GM06990 (cell line): ENCODE data around the gene CTNNA2.

Experiments used
- DNase-seq: peaks from one replicate; pipeline ENCODE4 v3.0.0-alpha.2; 2011; ENCODE audit not compliant: insufficient read length; ENCODE audit errors: extremely low read depth
- H3K27me3 ChIP-seq: replicated peaks from 2 replicates; pipeline ENCODE4 v1.6.0; 2011; ENCODE audit warnings: low read length; ENCODE audit not compliant: control insufficient read depth, insufficient read depth
- H3K36me3 ChIP-seq: 2 replicates; pipeline ENCODE4 v1.5.1; 2011; ENCODE audit warnings: low read length; ENCODE audit not compliant: control insufficient read depth, insufficient read depth
- H3K4me3 ChIP-seq: replicated peaks from 2 replicates; pipeline ENCODE4 v1.5.1; 2011; ENCODE audit warnings: low read depth, mild to moderate bottlenecking, control low read depth, low read length
- TF ChIP-seq, protein P1 (sequence below): IDR thresholded peaks from 2 replicates; pipeline ENCODE4 v1.5.1; 2011; ENCODE audit warnings: low read length, control low read depth, mild to moderate bottlenecking, inconsistent platforms; ENCODE audit not compliant: insufficient read depth, poor library complexity, severe bottlenecking

CTNNA2 gene

GRCh38 chr2:80519121-80519643, 1006.3 kb downstream of the CTNNA2 start:
- Histone ChIP-seq H3K27me3 (no peaks in the 10 kb centered on the region), H3K36me3 (no peaks in the 10 kb centered on the region), H3K4me3 (no peak overlapping the region)
- DNase-seq = no peak
- TF ChIP-seq, protein P1, sequence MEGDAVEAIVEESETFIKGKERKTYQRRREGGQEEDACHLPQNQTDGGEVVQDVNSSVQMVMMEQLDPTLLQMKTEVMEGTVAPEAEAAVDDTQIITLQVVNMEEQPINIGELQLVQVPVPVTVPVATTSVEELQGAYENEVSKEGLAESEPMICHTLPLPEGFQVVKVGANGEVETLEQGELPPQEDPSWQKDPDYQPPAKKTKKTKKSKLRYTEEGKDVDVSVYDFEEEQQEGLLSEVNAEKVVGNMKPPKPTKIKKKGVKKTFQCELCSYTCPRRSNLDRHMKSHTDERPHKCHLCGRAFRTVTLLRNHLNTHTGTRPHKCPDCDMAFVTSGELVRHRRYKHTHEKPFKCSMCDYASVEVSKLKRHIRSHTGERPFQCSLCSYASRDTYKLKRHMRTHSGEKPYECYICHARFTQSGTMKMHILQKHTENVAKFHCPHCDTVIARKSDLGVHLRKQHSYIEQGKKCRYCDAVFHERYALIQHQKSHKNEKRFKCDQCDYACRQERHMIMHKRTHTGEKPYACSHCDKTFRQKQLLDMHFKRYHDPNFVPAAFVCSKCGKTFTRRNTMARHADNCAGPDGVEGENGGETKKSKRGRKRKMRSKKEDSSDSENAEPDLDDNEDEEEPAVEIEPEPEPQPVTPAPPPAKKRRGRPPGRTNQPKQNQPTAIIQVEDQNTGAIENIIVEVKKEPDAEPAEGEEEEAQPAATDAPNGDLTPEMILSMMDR = no peak

DNA sequence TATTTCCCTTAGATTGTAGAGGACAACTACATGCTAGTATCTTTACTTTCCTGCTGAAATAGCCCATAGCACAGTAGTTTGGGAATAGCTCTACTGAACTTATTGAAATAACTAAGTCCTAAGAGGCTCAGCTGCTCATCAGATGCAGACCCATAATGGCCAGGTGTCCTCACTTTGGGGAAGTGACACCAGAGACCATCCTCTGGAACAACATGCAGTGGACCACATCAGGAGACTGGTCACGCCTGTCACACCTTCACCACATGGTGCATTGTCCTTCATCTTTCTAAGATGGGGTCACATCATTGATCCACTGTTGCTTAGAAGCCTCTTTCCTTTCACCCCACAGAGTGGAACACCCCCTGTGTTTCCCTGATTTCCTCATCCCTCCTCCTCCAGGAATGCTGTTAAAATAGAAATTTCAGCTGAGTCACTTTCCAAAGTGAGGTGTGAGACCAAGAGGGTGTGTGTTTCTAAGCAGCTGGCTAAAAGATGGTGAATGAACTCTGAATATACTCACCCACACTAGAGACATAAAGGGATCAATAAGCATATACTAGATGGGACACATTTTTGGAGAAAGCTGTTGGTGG, 1006.9 kb downstream of the CTNNA2 start:
- H3K27me3 ChIP-seq = no peaks in the 10 kb centered on the region
- DNase-seq = no peak
- TF ChIP-seq, protein P1 = no peak
- H3K36me3 ChIP-seq = no peaks in the 10 kb centered on the region
- no peak overlapping the region for H3K4me3 ChIP-seq

- H3K4me3 ChIP-seq = no peak overlapping the region
- TF ChIP-seq, protein P1 = no peak
- H3K27me3 ChIP-seq = no peaks in the 10 kb centered on the region
- DNase-seq = peak; percentile 30
- H3K36me3 ChIP-seq = no peaks in the 10 kb centered on the region
These were observed 1012.3 kb downstream of the CTNNA2 start for GRCh38 chr2:80525152-80525551.

GRCh38 chr2:80527119-80527518, 1014.3 kb downstream of the CTNNA2 start:
- Histone ChIP-seq H3K4me3 (no peak overlapping the region), H3K27me3 (no peaks in the 10 kb centered on the region), H3K36me3 (no peaks in the 10 kb centered on the region)
- no peak for DNase-seq
- TF ChIP-seq, protein P1 = no peak

DNA sequence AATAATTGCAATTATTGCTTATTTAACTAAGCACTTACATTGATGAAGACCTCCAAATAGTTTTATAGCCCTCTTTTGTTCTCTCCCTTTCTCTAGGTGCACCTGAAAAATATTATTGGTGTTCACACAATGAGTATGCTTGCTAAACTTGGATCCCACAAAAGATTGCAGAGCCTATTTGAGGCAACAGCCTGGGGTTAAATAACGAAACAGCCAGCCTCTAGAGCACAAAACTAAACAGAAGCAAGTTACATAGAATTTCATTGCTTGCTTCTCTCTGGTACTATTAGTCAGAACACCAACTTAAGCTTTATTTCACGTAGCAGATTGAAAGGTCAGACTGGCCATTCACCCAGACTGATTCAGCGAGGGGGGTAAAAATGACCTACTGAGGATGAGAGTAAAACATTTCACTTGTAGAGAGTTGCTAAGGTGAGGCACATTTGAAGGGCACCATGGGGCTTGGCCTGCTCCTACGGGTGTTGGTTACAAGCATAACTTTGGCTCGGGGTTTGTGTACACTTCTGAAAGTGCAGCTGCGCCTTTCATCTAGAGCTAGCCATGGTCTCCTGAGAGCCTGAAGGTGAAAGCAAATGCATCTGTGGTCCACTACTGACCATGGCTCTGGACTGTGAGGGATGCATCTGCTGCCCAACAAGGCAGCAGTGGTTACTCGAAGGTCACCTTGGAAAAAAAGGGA, 1016.8 kb downstream of the CTNNA2 start:
- no peaks in the 10 kb centered on the region for H3K27me3 ChIP-seq
- no peak for DNase-seq
- TF ChIP-seq, protein P1 = no peak
- no peaks in the 10 kb centered on the region for H3K36me3 ChIP-seq
- no peak overlapping the region for H3K4me3 ChIP-seq
